Ovary (tissue), 9 donors: ENCODE data around the gene LSAMP. TPM values are rescaled to one million over a fixed set of nuclear protein-coding genes. Genes with fewer than 3 reads are reported as not detected.

Source experiments
- DNase-seq, 5 donors: peaks; one replicate each; pipeline ENCODE4 v3.0.0-alpha.2; 2019 to 2020
- H3K27ac ChIP-seq, 2 donors: fragments of 200-600 bp; one replicate each; pipeline versions ENCODE4 v1.5.1 to v1.8.0; 2019 to 2022
- H3K27me3 ChIP-seq: fragments of 200-600 bp; one replicate; pipeline ENCODE4 v1.8.0; 2022
- H3K36me3 ChIP-seq: fragments of 200-600 bp; sonication (generic); one replicate; pipeline ENCODE4 v1.5.1; 2019
- H3K4me1 ChIP-seq: one replicate; pipeline ENCODE4 v1.8.1; 2013; ENCODE audit warnings: mild to moderate bottlenecking, moderate library complexity; ENCODE audit not compliant: insufficient read depth
- H3K4me3 ChIP-seq: fragments of 200-600 bp; sonication (generic); one replicate; pipeline ENCODE4 v1.5.1; 2017
- H3K9me3 ChIP-seq, 2 donors: fragments of 200-600 bp in 1 of 2; sonication (generic) in 1 of 2; one replicate each; pipeline versions ENCODE4 v1.5.1 to v1.8.1; 2013 to 2019; ENCODE audit warnings: mild to moderate bottlenecking in 1 of 2, moderate library complexity in 1 of 2
- EP300 ChIP-seq: sonication (generic); formaldehyde crosslinking; IDR thresholded peaks from one replicate; pipeline ENCODE4 v1.6.1; 2017; ENCODE audit warnings: antibody characterized with exemption
- POLR2A ChIP-seq: fragments of 450-650 bp; IDR thresholded peaks from one replicate; pipeline ENCODE4 v1.6.1; 2017; ENCODE audit warnings: antibody characterized with exemption, mild to moderate bottlenecking, moderate library complexity
- WGBS, 3 donors: extraction: QIAGEN DNeasy Blood & Tissue Kit in 1 of 3; methylation state at CpG; one replicate each; pipeline versions ENCODE4 v1.1.5 to v1.1.7; 2013 to 2017; 5-methylcytosine and 5-hydroxymethylcytosine counted together
- intact Hi-C, 4 donors: fragments of 100-400 bp; cut with DNase I; formaldehyde crosslinking; loops; one replicate each; pipeline versions ENCODE4 v1.11.0 to v1.15.1; 2022 to 2023
- polyA plus RNA-seq, 2 donors: library from polyadenylated mRNA; stranded (reverse); fragments of 200-250 nt in 1 of 2; fragments of 350-450 nt in 1 of 2; fragmentation: Illumina TruSeq in 1 of 2; extraction: RNeasy Lipid Tissue Mini Kit (QIAGEN cat#74804) in 1 of 2; gene quantifications; one replicate each; pipeline ENCODE4 v1.2.3, GENCODE V29; 2013 to 2014
- total RNA-seq, 7 donors: library from RNA; depleted of rRNA in 2 of 7; stranded (reverse); fragments of >200 nt in 2 of 7; fragmentation: NEBNext Ultra II Directional in 3 of 7; extraction: Animal tissue kit (Norgen Biotek cat#: 25700) in 3 of 7; gene quantifications; one replicate each; pipeline versions ENCODE4 v1.1.0 to v1.2.4, GENCODE V29; 2016 to 2023
- TF ChIP-seq, protein P1 (sequence below), 3 donors: fragments of 450-650 bp in 2 of 3; fragments of 200-600 bp in 1 of 3; IDR thresholded peaks; one replicate each; pipeline versions ENCODE4 v1.5.1 to v1.8.0; 2016 to 2022; ENCODE audit warnings: antibody characterized with exemption in 3 of 3, mild to moderate bottlenecking in 1 of 3
- donor health status: DM: no; HTN: no; CAD: no; lungs with moderate emphysema.
- donor health status: DM: no; HTN: no; CAD: no.
- donor health status: Bipolar disorder and iron deficiency.
- donor health status: DM: yes; HTN: yes; CAD: no.
- donor health status: DM: no; HTN: no; CAD: no.
- donor health status: DM: yes; HTN: yes; CAD: no.

The LSAMP gene
- total and polyA plus RNA-seq, 9 donors, result 1.1 to 13.0 (median 5.4) TPM

DNA sequence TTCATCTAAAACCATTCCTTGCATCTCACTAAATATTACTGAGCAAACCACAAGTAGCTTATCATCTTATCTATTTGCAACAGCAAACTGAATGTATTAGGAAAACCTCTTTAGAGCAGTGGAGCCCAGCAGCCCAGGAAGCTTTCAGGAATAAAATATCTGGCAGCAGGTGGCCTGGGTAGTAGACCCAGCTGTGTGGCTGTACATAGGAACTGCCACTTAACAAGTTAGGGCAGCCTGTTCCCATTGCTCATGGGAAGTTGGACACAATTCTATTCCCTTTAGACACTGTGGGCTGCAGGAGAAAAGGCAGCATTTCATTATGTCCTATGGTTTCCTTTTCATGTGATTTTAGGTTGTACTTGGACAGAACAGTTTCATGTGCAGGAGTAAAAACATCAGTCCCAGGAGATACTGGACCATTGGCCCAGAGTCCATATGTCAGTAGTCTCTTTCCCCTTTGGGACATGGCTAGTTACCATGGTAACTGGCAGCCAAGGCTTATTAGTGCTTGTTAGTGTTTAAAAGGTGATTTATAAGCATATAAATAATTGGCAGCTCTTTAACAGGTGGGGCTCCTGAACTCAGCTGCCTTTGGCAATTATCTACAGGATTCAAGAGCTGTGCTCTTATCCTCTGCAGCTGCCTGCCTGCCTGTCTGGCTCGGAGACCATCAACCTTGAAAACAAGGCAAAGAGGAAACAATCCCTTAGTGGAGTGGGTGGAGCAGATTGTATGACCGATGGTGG is 28.9 kb upstream of the LSAMP start:
- H3K36me3 ChIP-seq, result no peaks in the 10 kb centered on the region
- H3K27ac ChIP-seq, result no peak overlapping the region
- no peaks in the 10 kb centered on the region for H3K4me1 ChIP-seq
- no peak for DNase-seq
- WGBS, 3 donors, result 2 to 10% (median 3%) methylated on average over 2 of the region's 2 CpGs
- H3K9me3 ChIP-seq, result peaks cover 0 to 5% of the 10 kb centered on the region in 2 donors
- intact Hi-C loops, result no loop called here
- TF ChIP-seq EP300, result no peak
- TF ChIP-seq, protein P1, sequence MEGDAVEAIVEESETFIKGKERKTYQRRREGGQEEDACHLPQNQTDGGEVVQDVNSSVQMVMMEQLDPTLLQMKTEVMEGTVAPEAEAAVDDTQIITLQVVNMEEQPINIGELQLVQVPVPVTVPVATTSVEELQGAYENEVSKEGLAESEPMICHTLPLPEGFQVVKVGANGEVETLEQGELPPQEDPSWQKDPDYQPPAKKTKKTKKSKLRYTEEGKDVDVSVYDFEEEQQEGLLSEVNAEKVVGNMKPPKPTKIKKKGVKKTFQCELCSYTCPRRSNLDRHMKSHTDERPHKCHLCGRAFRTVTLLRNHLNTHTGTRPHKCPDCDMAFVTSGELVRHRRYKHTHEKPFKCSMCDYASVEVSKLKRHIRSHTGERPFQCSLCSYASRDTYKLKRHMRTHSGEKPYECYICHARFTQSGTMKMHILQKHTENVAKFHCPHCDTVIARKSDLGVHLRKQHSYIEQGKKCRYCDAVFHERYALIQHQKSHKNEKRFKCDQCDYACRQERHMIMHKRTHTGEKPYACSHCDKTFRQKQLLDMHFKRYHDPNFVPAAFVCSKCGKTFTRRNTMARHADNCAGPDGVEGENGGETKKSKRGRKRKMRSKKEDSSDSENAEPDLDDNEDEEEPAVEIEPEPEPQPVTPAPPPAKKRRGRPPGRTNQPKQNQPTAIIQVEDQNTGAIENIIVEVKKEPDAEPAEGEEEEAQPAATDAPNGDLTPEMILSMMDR (IDR thresholded peaks at IDR 0.05), result no peak
- TF ChIP-seq POLR2A, result no peak
- no peak overlapping the region for H3K4me3 ChIP-seq
- no peaks in the 10 kb centered on the region for H3K27me3 ChIP-seq

DNA sequence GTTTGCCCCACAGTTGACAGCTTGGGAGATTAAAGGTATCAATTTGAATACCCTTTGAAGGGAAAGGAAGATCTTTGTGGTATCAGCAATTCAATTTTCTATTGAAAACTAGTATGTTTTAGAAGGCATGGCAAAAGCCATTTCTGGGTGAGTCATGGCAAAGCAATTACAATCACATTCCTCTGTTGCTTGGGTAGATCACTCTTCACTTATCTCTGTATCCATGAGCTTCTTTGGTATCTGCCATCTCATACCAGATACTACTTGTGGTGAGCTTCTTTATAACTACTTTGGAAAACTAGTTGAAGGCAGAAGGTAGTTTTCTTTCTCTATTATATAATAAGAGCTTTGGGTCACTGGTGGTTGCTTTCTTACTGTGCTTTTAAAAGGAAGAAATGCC is 28.3 kb upstream of the LSAMP start:
- intact Hi-C loops, result no loop called here
- H3K27me3 ChIP-seq, result no peaks in the 10 kb centered on the region
- no peaks in the 10 kb centered on the region for H3K36me3 ChIP-seq
- no peaks in the 10 kb centered on the region for H3K9me3 ChIP-seq
- H3K4me3 ChIP-seq, result no peak overlapping the region
- TF ChIP-seq, protein P1 (IDR thresholded peaks at IDR 0.05), result no peak
- no peak for TF ChIP-seq EP300
- TF ChIP-seq POLR2A, result no peak
- no peak overlapping the region for H3K27ac ChIP-seq
- no peaks in the 10 kb centered on the region for H3K4me1 ChIP-seq
- no peak for DNase-seq

DNA sequence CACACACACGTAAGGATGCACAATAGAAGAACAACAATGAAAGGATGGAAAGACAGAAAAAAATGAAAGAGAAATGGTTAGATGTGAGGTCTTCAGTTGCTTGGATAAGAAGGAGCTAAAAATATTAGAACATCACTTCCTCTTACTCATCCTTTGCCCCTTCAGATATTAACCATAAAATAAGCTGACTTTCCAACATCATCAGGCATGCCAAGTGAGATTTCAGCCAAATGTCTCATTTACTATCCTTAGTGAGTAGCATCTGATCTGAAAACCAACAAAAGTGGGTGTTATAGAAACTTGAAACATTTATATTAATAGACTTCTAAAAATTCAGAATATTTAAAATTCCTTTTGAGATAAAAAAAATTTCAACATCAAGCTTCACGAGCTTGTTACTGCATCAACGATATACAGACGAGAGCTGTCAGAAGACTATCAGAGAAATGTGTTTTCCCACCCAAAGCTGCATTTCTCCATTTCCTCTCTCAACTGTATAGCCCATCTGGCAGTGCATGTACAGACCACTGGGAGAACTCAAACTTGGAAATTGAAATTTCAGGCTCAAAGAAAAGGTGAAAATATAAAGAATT is 25.4 kb upstream of the LSAMP start:
- intact Hi-C loops, result no loop called here
- TF ChIP-seq, protein P1 (IDR thresholded peaks at IDR 0.05), result no peak
- TF ChIP-seq EP300, result no peak
- TF ChIP-seq POLR2A, result no peak
- Histone ChIP-seq H3K27ac (no peak overlapping the region), H3K36me3 (no peaks in the 10 kb centered on the region), H3K9me3 (no peaks in the 10 kb centered on the region), H3K4me3 (no peak overlapping the region), H3K4me1 (no peaks in the 10 kb centered on the region), H3K27me3 (no peaks in the 10 kb centered on the region)
- DNase-seq, result no peak
- 25 to 40% (median 25%) methylated on average over 4 of the region's 4 CpGs for WGBS, 3 donors

DNA sequence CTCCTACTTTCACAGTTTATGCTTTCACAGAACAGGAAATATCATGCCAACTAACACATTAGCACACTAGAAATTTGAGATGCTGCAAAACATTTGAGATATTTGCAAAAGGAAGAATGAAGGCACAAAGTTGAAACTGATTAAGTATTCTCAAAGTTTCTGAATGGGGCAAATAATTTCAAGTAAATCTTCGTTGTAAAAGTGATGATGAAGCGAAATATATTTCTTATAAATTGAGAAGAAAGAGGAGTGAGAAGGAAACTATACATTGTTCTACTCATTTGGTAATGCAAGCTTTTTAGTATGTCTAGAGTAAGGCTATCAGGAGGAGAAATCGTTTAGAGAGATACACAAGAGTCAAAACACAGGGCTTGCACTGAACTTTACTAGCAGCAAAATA is 24.3 kb upstream of the LSAMP start:
- no peaks in the 10 kb centered on the region for H3K36me3 ChIP-seq
- no peaks in the 10 kb centered on the region for H3K9me3 ChIP-seq
- DNase-seq, result no peak
- H3K27me3 ChIP-seq, result no peaks in the 10 kb centered on the region
- no peak overlapping the region for H3K27ac ChIP-seq
- no peaks in the 10 kb centered on the region for H3K4me1 ChIP-seq
- TF ChIP-seq POLR2A, result no peak
- no peak for TF ChIP-seq EP300
- TF ChIP-seq, protein P1 (IDR thresholded peaks at IDR 0.05), result no peak
- WGBS, 3 donors, result 72 to 83% (median 79%) methylated on average over 3 of the region's 3 CpGs
- intact Hi-C loops, result no loop called here
- no peak overlapping the region for H3K4me3 ChIP-seq
